Colonic mucosa (tissue), 4 donors: ENCODE results near the gene ZDHHC13. TPM values are rescaled to one million over a fixed set of nuclear protein-coding genes. Genes with fewer than 3 reads are reported as not detected.

Source experiments
- DNase-seq: peaks from one replicate; pipeline ENCODE4 v3.0.0-alpha.2; 2020
- H3K27ac ChIP-seq: fragments of 200-600 bp; one replicate; pipeline ENCODE4 v1.8.0; 2021
- H3K27me3 ChIP-seq: fragments of 200-600 bp; one replicate; pipeline ENCODE4 v1.8.0; 2021
- H3K36me3 ChIP-seq: fragments of 200-600 bp; one replicate; pipeline ENCODE4 v1.8.0; 2021
- H3K4me1 ChIP-seq: fragments of 200-600 bp; one replicate; pipeline ENCODE4 v1.8.0; 2021; ENCODE audit warnings: mild to moderate bottlenecking
- H3K4me3 ChIP-seq: fragments of 200-600 bp; one replicate; pipeline ENCODE4 v1.8.0; 2021
- H3K9ac ChIP-seq, 2 donors: one replicate each; pipeline ENCODE4 v1.7.0; 2013; ENCODE audit warnings: control low read depth in 2 of 2, low read depth in 2 of 2, low read length in 2 of 2
- H3K9me3 ChIP-seq: fragments of 200-600 bp; one replicate; pipeline ENCODE4 v1.8.0; 2021
- intact Hi-C: fragments of 100-400 bp; cut with DNase I; formaldehyde crosslinking; loops from one replicate; pipeline ENCODE4 v1.14.1; 2022
- total RNA-seq, 2 donors: library from RNA; stranded (reverse); fragmentation: NEBNext Ultra II Directional in 1 of 2; extraction: Animal tissue kit (Norgen Biotek cat#: 25700) in 1 of 2; gene quantifications; one replicate each; pipeline ENCODE4 v1.2.1, GENCODE V29; 2021
- TF ChIP-seq, protein P1 (sequence below): fragments of 200-600 bp; IDR thresholded peaks from one replicate; pipeline ENCODE4 v1.8.0; 2022; ENCODE audit warnings: antibody characterized with exemption, mild to moderate bottlenecking
- donor health status: healthy.
- donor health status: DM: no; HTN: no; CAD: no.
- donor health status: DM: no; HTN: no; CAD: no.

ZDHHC13 gene
- total RNA-seq, 2 donors from 2014 or later: 30.8 to 35.0 TPM

GRCh38 chr11:19208181-19208580 lies 91.2 kb downstream of the ZDHHC13 start:
- Histone ChIP-seq H3K27ac (no peak overlapping the region), H3K4me3 (no peak overlapping the region), H3K36me3 (no peaks in the 10 kb centered on the region), H3K4me1 (no peaks in the 10 kb centered on the region), H3K9me3 (no peaks in the 10 kb centered on the region), H3K9ac (no peak overlapping the region), H3K27me3 (no peaks in the 10 kb centered on the region)
- TF ChIP-seq, protein P1, sequence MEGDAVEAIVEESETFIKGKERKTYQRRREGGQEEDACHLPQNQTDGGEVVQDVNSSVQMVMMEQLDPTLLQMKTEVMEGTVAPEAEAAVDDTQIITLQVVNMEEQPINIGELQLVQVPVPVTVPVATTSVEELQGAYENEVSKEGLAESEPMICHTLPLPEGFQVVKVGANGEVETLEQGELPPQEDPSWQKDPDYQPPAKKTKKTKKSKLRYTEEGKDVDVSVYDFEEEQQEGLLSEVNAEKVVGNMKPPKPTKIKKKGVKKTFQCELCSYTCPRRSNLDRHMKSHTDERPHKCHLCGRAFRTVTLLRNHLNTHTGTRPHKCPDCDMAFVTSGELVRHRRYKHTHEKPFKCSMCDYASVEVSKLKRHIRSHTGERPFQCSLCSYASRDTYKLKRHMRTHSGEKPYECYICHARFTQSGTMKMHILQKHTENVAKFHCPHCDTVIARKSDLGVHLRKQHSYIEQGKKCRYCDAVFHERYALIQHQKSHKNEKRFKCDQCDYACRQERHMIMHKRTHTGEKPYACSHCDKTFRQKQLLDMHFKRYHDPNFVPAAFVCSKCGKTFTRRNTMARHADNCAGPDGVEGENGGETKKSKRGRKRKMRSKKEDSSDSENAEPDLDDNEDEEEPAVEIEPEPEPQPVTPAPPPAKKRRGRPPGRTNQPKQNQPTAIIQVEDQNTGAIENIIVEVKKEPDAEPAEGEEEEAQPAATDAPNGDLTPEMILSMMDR: no peak
- intact Hi-C loops: no loop called here
- DNase-seq: no peak

- no peak overlapping the region for H3K9ac ChIP-seq
- no peaks in the 10 kb centered on the region for H3K9me3 ChIP-seq
- intact Hi-C loops: no loop called here
- DNase-seq: no peak
- H3K27me3 ChIP-seq: no peaks in the 10 kb centered on the region
- H3K4me3 ChIP-seq: no peak overlapping the region
- TF ChIP-seq, protein P1: no peak
- no peaks in the 10 kb centered on the region for H3K36me3 ChIP-seq
- no peaks in the 10 kb centered on the region for H3K4me1 ChIP-seq
- H3K27ac ChIP-seq: no peak overlapping the region
These were observed 92.1 kb downstream of the ZDHHC13 start for GRCh38 chr11:19208959-19209546.

GRCh38 chr11:19209617-19210370 lies 92.8 kb downstream of the ZDHHC13 start:
- H3K9me3 ChIP-seq: no peaks in the 10 kb centered on the region
- H3K27ac ChIP-seq: no peak overlapping the region
- H3K9ac ChIP-seq: no peak overlapping the region
- TF ChIP-seq, protein P1: no peak
- no peaks in the 10 kb centered on the region for H3K27me3 ChIP-seq
- no peaks in the 10 kb centered on the region for H3K4me1 ChIP-seq
- no peak overlapping the region for H3K4me3 ChIP-seq
- intact Hi-C loops: no loop called here
- H3K36me3 ChIP-seq: no peaks in the 10 kb centered on the region
- no peak for DNase-seq

DNA sequence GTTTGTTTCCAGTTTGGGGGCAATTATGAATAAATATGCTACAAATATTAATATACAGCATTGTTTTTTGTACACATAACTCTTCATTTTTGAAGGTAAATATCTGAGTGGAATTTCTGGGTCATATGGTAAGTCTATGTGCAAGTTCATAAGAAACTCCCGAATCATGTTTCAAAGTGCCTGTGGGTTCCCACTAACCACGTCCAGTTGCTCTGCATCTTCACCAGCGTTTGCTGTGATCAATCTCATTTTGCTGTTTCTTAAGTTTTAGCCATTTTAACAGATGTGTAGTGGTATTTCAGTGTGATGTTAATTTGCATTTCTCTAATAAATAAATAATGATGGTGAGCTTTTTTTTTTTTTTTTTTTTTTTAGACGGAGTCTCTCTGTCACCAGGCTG lies 99.1 kb downstream of the ZDHHC13 start:
- Histone ChIP-seq H3K9ac (no peak overlapping the region), H3K36me3 (no peaks in the 10 kb centered on the region), H3K27ac (no peak overlapping the region), H3K27me3 (no peaks in the 10 kb centered on the region), H3K9me3 (no peaks in the 10 kb centered on the region), H3K4me1 (no peaks in the 10 kb centered on the region), H3K4me3 (no peak overlapping the region)
- TF ChIP-seq, protein P1: no peak
- intact Hi-C loops: no loop called here
- no peak for DNase-seq

- intact Hi-C loops: no loop called here
- Histone ChIP-seq H3K9ac (no peak overlapping the region), H3K4me1 (no peaks in the 10 kb centered on the region), H3K9me3 (no peaks in the 10 kb centered on the region), H3K27me3 (no peaks in the 10 kb centered on the region), H3K36me3 (no peaks in the 10 kb centered on the region), H3K27ac (no peak overlapping the region), H3K4me3 (no peak overlapping the region)
- no peak for DNase-seq
- TF ChIP-seq, protein P1: no peak
These were observed 99.9 kb downstream of the ZDHHC13 start for GRCh38 chr11:19216709-19217374.
